Stimulated activated CD4-positive, alpha-beta T cell treated with anti-CD3 and anti-CD28 coated beads, Interleukin-12 subunit alpha, Interleukin-12 subunit beta, amount 100 ng/mL, for 4 hours (primary cell): ENCODE data around the gene MCM3AP.

Experiments used
- DNase-seq: peaks from one replicate; pipeline ENCODE4 v3.0.0-alpha.2; 2020

Gene MCM3AP

DNA sequence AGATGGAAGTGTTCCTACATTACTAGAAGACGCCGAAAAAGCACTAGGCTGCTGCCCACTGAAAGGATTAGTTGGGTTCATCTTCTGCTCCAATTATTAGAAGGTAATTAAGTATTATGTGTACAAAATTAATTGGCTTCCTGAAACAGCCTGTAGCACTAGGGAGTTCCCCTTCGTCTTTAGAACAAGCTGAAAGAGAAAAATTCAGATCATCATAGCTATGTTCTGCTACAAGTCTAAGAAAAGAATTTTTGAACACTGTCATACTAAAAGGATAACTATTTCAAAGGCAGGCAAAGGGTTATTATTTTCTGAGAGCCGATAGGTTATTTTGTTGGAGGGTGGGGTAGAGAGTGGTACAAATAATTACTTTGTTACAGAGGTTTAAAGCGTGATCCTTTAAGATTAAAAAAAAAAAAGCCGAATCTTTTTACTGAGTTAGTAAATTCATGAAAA is at the start of gene MCM3AP:
Gene MCM3AP, minus strand, starts transcription at position 406 of the 456 bp plus-strand sequence. Its CDS starts 325 bp downstream, at position 81.
- no peak for DNase-seq

GRCh38 chr21:46334351-46335140 is 49.1 kb upstream of the MCM3AP start:
- DNase-seq = no peak

GRCh38 chr21:46329796-46330195 is 44.4 kb upstream of the MCM3AP start:
- no peak for DNase-seq

DNA sequence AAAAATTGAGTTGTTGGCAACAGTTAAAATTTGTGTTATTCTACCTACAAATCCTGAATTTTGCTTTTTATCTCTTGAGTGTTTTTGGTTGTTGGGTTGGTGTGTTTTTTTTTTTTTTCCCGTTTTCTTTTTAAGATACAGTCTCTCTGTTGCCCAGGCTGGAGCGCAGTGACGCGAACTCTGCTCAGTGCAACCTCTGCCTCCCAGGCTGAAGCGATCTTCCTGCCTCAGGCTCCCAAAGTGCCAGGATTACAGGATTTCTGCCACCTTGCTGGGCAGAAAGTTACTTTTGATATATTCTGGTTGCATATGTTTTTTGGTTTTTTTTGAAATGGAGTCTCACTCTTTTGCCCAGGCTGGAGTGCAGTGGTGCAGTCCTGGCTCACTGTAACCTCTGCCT is 42.7 kb upstream of the MCM3AP start:
- no peak for DNase-seq

GRCh38 chr21:46327711-46328110 is 42.3 kb upstream of the MCM3AP start:
- no peak for DNase-seq

- DNase-seq = no peak
These were observed 40.8 kb upstream of the MCM3AP start for GRCh38 chr21:46326110-46326703.

- peak; percentile 27 for DNase-seq
These were observed 39.9 kb upstream of the MCM3AP start for GRCh38 chr21:46325073-46325912.

- peak; percentile 90 for DNase-seq
These were observed 39.1 kb upstream of the MCM3AP start for GRCh38 chr21:46324390-46325072.

- DNase-seq = peak; percentile 97
These were observed 38.4 kb upstream of the MCM3AP start, which contains the start of the genes C21orf58 and PCNT for GRCh38 chr21:46323710-46324389. TSS of gene C21orf58 (minus strand) at chr21:46323870. CDS start at chr21:46322738, 1,132 bp downstream. TSS of gene PCNT (plus strand) at chr21:46324156. CDS start at chr21:46324229, 73 bp downstream.

DNA sequence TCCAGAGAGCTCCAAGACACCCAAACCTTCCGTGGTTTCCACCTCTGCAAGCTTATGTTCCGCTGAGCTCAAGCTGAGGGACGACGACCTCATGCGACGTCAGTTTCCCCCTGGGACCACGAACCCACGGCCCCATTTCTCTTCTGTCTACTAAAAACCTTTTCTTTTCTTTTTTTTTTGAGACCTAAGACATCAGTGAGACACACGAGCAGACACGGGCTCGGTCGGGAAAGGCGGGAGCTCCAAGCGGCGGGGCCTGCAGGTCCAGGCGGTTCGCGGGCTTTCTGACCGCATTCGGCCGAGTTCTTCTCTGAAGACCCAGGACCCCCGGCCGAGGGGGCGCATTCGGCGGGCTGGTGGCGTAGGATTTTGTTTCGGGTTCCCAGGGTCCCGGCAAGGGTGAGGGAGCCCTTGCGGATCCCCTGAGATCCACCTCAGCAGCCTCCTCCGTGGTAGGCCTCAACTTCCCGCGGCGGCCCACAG is 37.9 kb upstream of the MCM3AP start:
- no peak for DNase-seq

DNA sequence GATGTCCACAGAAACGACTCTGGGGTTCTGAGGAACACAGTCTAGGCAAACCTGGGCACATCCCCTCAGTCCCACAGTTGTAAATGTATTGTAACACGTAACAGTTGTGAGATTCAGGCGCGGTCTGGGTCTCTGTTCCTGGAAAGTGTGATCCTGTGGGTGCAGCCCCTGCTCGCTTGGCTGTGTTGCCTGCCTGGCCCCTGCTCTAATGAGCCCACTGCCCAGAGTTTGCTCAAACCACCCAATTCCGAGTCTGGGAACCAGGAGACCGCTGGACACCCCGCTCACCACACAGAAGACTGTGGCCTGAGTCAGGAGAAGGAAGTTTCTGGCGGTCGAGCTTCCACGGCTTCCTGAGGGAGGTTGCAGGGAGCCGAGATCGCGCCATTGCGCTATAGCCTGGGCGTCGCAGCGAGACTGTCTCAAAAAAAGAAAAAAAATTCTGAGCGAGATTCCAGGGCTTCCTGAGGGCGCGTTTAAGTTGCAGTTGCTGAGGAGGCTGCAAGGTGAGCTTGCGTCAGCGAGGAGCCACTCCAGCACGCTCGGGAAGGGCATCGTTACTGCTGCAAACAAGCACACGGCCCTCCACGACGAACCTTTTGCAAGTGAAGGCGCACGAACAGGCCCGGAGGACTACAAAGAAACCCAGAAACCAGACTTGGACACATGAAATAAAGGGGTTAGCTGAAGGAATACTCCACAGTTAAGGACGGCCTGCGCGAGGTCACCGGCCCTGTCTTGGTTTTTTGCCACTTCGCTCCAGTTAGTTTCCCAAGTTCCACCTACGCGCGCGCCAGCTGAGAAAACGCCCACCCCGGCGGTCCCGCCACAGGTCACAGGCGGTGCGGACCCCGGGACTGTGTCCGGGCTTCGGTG is 37.2 kb upstream of the MCM3AP start:
- DNase-seq = peak; percentile 9

DNA sequence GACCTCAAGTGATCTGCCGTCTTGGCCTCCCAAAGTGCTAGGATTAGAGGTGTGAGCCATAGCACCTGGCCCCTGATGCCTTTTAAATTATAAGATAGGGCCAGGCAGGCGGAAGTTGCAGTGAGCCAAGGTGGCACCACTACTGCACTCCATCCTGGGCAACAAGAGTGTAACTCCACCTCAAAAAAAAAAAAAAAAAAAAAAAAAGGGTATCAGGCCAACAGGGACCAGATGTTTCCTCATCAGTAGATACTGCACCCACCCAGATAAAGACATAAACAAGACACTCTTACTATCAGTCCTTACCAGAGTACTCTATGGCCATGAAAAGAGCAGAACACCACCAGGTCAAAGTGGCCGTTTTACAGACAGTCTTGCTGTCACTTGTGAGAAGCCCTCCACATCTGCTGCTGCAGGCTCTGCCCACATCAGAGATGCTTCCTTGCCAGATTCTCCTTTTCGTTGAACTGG is 35.0 kb upstream of the MCM3AP start:
- no peak for DNase-seq

GRCh38 chr21:46319186-46319585 is 33.8 kb upstream of the MCM3AP start:
- DNase-seq = no peak

GRCh38 chr21:46318464-46318845 is 33.0 kb upstream of the MCM3AP start:
- DNase-seq = no peak

DNA sequence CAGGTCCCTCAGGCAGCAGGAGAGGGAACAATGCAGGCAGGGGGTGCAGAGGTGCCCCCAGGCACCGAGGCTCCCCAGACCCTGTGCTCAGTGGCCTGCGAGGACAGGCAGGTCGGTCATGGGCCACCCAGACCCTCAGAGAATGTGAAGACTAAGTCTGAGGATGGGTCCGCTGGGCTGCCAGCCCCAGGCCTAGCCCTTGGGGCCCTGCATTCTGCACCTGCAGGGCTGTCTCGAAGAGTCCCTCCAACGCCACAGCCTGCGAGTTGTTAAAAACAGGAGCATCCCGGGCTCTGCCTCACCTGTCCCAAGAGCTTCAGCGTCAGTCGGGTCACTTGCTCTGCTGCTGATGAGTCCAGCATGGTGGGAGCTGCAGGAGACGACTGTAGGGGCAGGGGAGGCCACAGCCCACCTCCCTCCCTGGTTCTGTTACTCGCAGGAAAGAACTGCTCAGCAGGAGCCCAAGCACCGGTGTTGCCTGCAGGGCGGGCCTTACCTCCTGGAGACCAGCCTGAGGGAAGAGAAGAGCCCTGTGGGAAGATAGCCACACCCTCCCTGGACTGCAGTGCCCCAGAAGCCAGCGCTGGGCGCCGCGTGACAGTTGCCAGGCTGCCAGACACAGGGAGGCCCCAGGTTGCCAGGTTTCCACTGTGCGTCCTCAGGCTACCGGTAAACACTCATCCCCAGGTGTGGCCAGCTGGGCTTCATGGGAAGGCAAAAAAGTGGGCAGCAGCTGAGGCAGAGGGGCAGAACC is 32.5 kb upstream of the MCM3AP start:
- no peak for DNase-seq

- DNase-seq = no peak
These were observed 31.4 kb upstream of the MCM3AP start for GRCh38 chr21:46316708-46317324.

DNA sequence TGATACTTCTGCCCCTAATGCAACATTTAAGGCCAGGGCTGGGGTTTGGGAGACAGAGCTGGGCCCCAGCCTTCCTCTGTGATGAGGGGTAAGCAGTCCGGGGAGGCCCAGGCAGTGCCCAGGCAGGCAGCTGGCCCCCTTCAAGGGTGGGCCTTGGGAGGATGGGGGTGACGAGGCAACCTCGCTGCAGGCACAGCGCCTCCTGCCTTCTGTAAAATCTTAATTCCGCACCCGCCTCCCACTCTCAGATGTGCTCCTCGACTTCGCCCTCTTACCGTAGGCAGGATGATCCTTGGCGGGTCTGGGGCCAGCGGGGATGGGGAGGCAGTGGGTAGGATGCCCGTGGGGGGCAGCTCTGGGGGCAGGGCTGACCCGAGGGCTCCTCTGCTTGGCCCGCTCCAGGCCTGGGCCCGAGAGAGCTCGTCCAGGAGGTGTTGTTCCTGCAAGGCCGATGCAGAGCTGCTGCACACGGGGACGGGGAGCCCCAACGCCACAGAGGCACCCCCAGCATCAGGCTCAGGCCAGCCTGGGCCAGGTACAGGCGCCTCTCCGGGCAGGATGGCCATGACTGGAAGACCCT is 29.1 kb upstream of the MCM3AP start:
- no peak for DNase-seq

- DNase-seq = no peak
These were observed 27.5 kb upstream of the MCM3AP start for GRCh38 chr21:46312949-46313348.

GRCh38 chr21:46311568-46311967 is 26.2 kb upstream of the MCM3AP start:
- no peak for DNase-seq
